A549 (cell line): ENCODE results near the gene MAP3K12. TPM values are rescaled to one million over a fixed set of nuclear protein-coding genes. Genes with fewer than 3 reads are reported as not detected.

Experiments used
- ATAC-seq, 2 experiments: fragments of 200-7000 bp in 1 of 2; fragments of >200 bp in 1 of 2; cut with Nextera tagmentation in 1 of 2; cut with Tn5 transposase in 1 of 2; 3 replicates each; pipeline versions ENCODE4 v1.8.0 to v1.9.1; 2018 to 2020; ENCODE audit warnings: mild to moderate bottlenecking in 1 of 2, moderate library complexity in 1 of 2
- CTCF ChIA-PET: fragments of 300-600 bp; sonication (Branson Sonifier 250); formaldehyde crosslinking; extraction: SDS; loops from one replicate; lab custom pipeline; 2021; ENCODE audit warnings: antibody characterized with exemption, inconsistent platforms; lab: Yijun Ruan, JAX
- POLR2A ChIA-PET: fragments of 350-600 bp; formaldehyde crosslinking; extraction: SDS; loops from one replicate; lab custom pipeline; 2021; ENCODE audit warnings: antibody characterized with exemption, inconsistent platforms; lab: Yijun Ruan, JAX
- DNase-seq, 2 experiments: peaks; one replicate each; pipeline versions ENCODE4 v3.0.0 to v3.0.0-alpha.2; 2011 to 2016; ENCODE audit warnings: low read depth in 1 of 2, low spot score in 1 of 2
- FAIRE-seq: peaks from 2 replicates; lab custom pipeline; 2011; peaks lifted over from hg19 to GRCh38; lab: Jason Lieb, UNC
- H3K27ac ChIP-seq, 2 experiments: fragments of >200 bp; sonication (Bioruptor Twin); formaldehyde crosslinking; 3 replicates each; pipeline ENCODE4 v1.5.1; 2016 to 2017
- H3K4me1 ChIP-seq: fragments of >200 bp; sonication (Bioruptor Twin); formaldehyde crosslinking; 3 replicates; pipeline ENCODE4 v1.6.1; 2016
- H3K4me2 ChIP-seq: fragments of >200 bp; sonication (Bioruptor Twin); formaldehyde crosslinking; 3 replicates; pipeline ENCODE4 v1.6.1; 2016
- H3K4me3 ChIP-seq: fragments of >200 bp; sonication (Bioruptor Twin); formaldehyde crosslinking; 3 replicates; pipeline ENCODE4 v1.5.1; 2016
- H3K9me3 ChIP-seq: fragments of >200 bp; sonication (Bioruptor Twin); formaldehyde crosslinking; 3 replicates; pipeline ENCODE4 v1.6.1; 2016
- CEBPB ChIP-seq, 2 experiments: fragments of >200 bp in 1 of 2; sonication (Bioruptor Twin) in 1 of 2; formaldehyde crosslinking in 1 of 2; IDR thresholded peaks; 2 replicates each; pipeline ENCODE4 v1.6.1; 2012 to 2016
- HOXB13 ChIP-seq: fragments of 250-450 bp; sonication (Bioruptor Pico); IDR thresholded peaks from 2 replicates; pipeline ENCODE4 v1.5.0; 2020; ENCODE audit warnings: low read depth, mild to moderate bottlenecking, moderate library complexity
- JUN ChIP-seq, 2 experiments: fragments of >200 bp; sonication (Bioruptor Twin); formaldehyde crosslinking; IDR thresholded peaks; 2 replicates in 1 of 2; 3 replicates in 1 of 2; pipeline ENCODE4 v1.6.1; 2016 to 2017
- MAZ ChIP-seq: fragments of 150-350 bp; IDR thresholded peaks from 2 replicates; pipeline ENCODE4 v1.6.1; 2014; ENCODE audit warnings: antibody characterized with exemption, low read depth, low read length, borderline replicate concordance
- MYC ChIP-seq: IDR thresholded peaks from 2 replicates; pipeline ENCODE4 v1.6.1; 2012; ENCODE audit warnings: mild to moderate bottlenecking, inconsistent platforms, low read length, improper control_type of control experiment, borderline replicate concordance
- NPAS2 ChIP-seq: fragments of 250-450 bp; sonication (Bioruptor Pico); IDR thresholded peaks from 2 replicates; pipeline ENCODE4 v1.8.0; 2022; ENCODE audit warnings: mild to moderate bottlenecking, moderate library complexity, borderline replicate concordance
- RCOR1 ChIP-seq: fragments of 150-350 bp; IDR thresholded peaks from 2 replicates; pipeline ENCODE4 v1.6.1; 2014; ENCODE audit warnings: antibody characterized with exemption, low read length, low read depth
- RNF2 ChIP-seq: fragments of 200-600 bp; sonication (generic); IDR thresholded peaks from 2 replicates; pipeline ENCODE4 v1.6.1; 2016; ENCODE audit warnings: low read depth, mild to moderate bottlenecking, antibody characterized with exemption, moderate library complexity, borderline replicate concordance
- SMC3 ChIP-seq: fragments of >200 bp; sonication (Bioruptor Twin); formaldehyde crosslinking; IDR thresholded peaks from 3 replicates; pipeline ENCODE4 v1.6.1; 2018; ENCODE audit warnings: inconsistent platforms
- WGBS: methylation state at CpG from one replicate; pipeline ENCODE4 v1.1.6; 2017; ENCODE audit errors: missing lambda C conversion rate; 5-methylcytosine and 5-hydroxymethylcytosine counted together
- polyA plus RNA-seq, 4 experiments: library from polyadenylated mRNA; depleted of rRNA in 3 of 4; stranded (reverse); fragments of >200 nt; fragmentation: RNase III in 1 of 4; extraction: RNeasy Plus Mini Kit Qiagen cat#74134 plus additional on column Dnase treatment in 1 of 4; gene quantifications; 2 replicates in 3 of 4; 3 replicates in 1 of 4; pipeline ENCODE4 v1.2.3, GENCODE V29; 2011 to 2017
- TF ChIP-seq, protein P1 (sequence below): fragments of >200 bp; sonication (Bioruptor Twin); formaldehyde crosslinking; IDR thresholded peaks from 3 replicates; pipeline ENCODE4 v1.5.1; 2016
- TF ChIP-seq, protein P2 (sequence below): fragments of >200 bp; sonication (Bioruptor Twin); formaldehyde crosslinking; IDR thresholded peaks from 3 replicates; pipeline ENCODE4 v1.6.1; 2016

MAP3K12 gene
- polyA plus RNA-seq, 2 of the 4 experiments (the other 2 are of a cell fraction): 18.7 to 21.9 TPM

DNA sequence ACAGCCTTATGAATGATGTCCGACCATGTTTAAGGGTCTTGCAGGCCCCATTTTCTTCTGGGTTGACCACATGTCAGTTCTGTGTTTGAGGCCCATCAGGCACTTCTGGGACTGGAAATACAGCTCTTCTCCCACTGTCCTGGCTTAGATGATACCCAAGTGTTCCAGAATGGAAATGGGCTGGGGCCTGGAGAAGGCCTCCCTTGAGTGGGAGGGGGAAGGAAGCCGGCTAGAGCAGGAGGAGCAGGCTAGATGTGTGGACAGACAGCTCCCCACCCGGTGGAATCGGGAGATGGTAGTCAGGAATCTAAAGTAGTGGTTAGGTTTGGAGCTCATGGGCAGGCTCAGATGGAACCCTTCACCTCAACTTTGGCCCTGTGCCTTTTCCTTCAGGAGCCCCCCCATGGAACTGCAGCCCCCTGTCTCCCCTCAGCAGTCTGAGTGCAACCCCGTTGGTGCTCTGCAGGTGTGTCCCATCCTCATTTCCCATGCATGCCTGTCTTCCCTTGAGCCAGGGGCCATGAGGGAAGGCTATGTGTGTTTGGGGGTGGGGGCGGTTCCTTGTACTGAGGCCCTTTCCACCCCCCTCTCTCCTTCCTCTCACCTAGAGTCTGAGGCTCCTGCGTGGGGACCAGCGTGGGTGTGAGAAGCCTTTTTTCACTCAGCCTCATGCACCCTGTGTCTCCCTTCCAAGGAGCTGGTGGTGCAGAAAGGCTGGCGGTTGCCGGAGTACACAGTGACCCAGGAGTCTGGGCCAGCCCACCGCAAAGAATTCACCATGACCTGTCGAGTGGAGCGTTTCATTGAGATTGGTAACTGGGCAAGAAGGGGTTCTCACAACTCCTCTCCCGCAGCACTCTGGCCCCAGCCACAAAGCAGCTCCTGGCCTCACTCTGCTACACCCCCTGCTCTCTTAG is 5.0 kb upstream of the MAP3K12 start:
- WGBS: 84% methylated on average over 14 of the region's 14 CpGs
- Histone ChIP-seq H3K4me3 (no peak overlapping the region), H3K4me2 (no peak overlapping the region), H3K4me1 (peaks cover 21% of the 10 kb centered on the region), H3K9me3 (no peaks in the 10 kb centered on the region), H3K27ac (no peak overlapping the region; a peak in 1 of 6 replicates)
- ATAC-seq (no peak), DNase-seq (no peak), FAIRE-seq (no peak)
- no peak for TF ChIP-seq MAZ
- no peak for TF ChIP-seq MYC
- ChIA-PET CTCF (interaction anchor here (1.0 to 13.1 kb wide), 9 partner anchors 11 to 178 kb away, joined by 3 to 169 read pairs (median 3); partner anchors contain the start of genes AAAS and ATP5MC2), POLR2A (no interaction called here)

DNA sequence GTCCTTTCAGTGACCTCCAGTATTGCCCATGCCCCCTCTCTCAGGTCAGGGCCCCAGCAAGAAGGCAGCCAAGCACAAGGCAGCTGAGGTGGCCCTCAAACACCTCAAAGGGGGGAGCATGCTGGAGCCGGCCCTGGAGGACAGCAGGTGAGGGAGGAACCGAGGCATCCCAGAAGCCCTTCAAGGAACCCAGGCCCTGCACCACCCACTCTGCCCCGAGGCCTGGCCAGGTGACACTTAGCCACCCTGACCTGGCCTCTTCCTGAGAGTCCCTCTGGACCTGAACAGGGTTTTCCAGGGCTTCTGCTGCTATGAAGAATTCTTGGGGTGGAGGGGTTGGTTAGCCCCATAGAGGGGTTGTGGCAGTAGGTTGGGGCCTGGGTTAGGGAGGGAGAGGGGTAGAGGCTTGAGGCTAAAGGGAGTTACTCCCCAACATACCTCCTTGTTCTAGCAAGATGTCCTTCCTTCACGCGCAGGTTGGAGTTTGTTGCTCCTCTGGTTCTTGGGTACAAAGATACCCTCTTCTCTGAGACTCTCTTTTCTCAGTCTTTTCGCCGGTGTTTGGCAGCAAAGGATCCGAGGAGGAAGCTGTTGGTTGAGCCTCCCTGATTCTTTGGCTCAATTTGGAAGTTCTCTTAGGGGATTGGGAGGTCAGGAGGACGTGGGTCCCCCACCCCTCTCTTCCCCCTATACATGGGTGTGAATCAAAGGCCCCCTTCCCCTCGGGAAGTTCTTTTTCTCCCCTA is 3.9 kb upstream of the MAP3K12 start:
- H3K27ac ChIP-seq: no peak overlapping the region
- DNase-seq: no peak
- ChIA-PET CTCF (interaction anchor here (1.0 to 13.1 kb wide), 6 partner anchors 15 to 177 kb away, joined by 3 to 169 read pairs (median 6); partner anchors contain the start of genes AAAS and ATP5MC2), POLR2A (no interaction called here)
- TF ChIP-seq, protein P1, sequence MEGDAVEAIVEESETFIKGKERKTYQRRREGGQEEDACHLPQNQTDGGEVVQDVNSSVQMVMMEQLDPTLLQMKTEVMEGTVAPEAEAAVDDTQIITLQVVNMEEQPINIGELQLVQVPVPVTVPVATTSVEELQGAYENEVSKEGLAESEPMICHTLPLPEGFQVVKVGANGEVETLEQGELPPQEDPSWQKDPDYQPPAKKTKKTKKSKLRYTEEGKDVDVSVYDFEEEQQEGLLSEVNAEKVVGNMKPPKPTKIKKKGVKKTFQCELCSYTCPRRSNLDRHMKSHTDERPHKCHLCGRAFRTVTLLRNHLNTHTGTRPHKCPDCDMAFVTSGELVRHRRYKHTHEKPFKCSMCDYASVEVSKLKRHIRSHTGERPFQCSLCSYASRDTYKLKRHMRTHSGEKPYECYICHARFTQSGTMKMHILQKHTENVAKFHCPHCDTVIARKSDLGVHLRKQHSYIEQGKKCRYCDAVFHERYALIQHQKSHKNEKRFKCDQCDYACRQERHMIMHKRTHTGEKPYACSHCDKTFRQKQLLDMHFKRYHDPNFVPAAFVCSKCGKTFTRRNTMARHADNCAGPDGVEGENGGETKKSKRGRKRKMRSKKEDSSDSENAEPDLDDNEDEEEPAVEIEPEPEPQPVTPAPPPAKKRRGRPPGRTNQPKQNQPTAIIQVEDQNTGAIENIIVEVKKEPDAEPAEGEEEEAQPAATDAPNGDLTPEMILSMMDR: no peak
- no peak for TF ChIP-seq MAZ
- TF ChIP-seq RCOR1: no peak
- TF ChIP-seq CEBPB (IDR thresholded peaks at IDR 0.05): no peak
- TF ChIP-seq SMC3: no peak
- H3K4me3 ChIP-seq: no peak overlapping the region
- ATAC-seq: no peak
- no peaks in the 10 kb centered on the region for H3K9me3 ChIP-seq
- H3K4me2 ChIP-seq: peak overlapping the region; percentile 91; the same call in 2 of the 3 replicates
- WGBS: 80% methylated on average over 9 of the region's 10 CpGs
- peaks cover 27% of the 10 kb centered on the region for H3K4me1 ChIP-seq
- FAIRE-seq: no peak

DNA sequence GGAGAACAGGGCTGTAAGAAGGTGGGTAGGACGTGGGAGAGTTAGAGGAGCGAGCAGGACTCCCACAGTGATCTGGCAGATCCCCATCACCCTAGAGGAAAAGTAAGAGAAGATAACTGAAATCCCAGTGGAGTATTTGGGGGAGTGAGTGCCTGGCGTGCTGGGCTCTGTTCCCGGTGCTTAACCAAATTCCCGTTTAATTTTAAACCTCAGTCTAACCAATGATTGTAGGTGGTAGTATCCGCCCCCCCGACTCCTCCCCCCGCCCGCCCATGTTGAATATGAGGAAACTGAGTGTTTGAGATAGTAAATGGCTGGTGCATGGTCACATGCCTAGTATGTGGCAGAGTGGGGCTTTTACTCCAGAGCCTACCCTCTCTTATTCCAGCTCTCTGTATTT is 3.1 kb upstream of the MAP3K12 start:
- Histone ChIP-seq H3K4me1 (peaks cover 31% of the 10 kb centered on the region), H3K9me3 (no peaks in the 10 kb centered on the region), H3K4me3 (peak overlapping the region; percentile 64), H3K27ac (peak overlapping the region; percentile 94 to 96; a peak in 5 of 6 replicates), H3K4me2 (peak overlapping the region; percentile 91)
- no peak for FAIRE-seq
- WGBS: 71% methylated on average over 9 of the region's 9 CpGs
- ATAC-seq: no peak
- CTCF ChIA-PET: interaction anchor here (2.6 to 13.1 kb wide), 3 partner anchors 16 to 176 kb away, joined by 7 to 169 read pairs (median 104); partner anchors contain the start of gene AAAS
- POLR2A ChIA-PET: no interaction called here
- no peak for DNase-seq
- TF ChIP-seq, protein P2, sequence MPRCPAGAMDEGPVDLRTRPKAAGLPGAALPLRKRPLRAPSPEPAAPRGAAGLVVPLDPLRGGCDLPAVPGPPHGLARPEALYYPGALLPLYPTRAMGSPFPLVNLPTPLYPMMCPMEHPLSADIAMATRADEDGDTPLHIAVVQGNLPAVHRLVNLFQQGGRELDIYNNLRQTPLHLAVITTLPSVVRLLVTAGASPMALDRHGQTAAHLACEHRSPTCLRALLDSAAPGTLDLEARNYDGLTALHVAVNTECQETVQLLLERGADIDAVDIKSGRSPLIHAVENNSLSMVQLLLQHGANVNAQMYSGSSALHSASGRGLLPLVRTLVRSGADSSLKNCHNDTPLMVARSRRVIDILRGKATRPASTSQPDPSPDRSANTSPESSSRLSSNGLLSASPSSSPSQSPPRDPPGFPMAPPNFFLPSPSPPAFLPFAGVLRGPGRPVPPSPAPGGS: no peak
- TF ChIP-seq, all 56 proteins: peak for 0

DNA sequence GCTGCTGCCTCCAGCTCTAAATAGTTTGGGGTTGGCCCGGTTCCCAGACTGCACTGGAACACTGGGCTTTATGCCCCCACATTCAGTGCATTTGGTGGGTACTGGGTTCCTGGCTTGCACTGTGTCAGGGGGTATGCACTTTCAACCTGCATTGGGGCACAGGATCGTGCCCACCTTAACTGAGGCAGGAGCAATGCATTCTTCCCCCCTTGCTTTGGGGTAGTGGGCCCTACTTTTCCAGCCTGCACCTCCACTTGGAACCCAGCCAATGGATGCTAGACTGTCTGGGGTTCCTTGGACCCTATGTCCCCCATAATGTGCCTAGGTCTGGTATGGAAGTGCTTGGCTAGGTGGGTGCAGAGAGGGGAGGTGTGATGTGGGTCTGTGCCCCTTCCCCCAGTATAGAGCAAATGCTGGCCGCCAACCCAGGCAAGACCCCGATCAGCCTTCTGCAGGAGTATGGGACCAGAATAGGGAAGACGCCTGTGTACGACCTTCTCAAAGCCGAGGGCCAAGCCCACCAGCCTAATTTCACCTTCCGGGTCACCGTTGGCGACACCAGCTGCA is 2.4 kb upstream of the MAP3K12 start:
- DNase-seq (no peak), ATAC-seq (no peak), FAIRE-seq (no peak)
- peak overlapping the region; percentile 91 for H3K4me2 ChIP-seq
- H3K27ac ChIP-seq: peak overlapping the region; percentile 94 to 96
- CTCF ChIA-PET: interaction anchor here (0.6 to 13.1 kb wide), 9 partner anchors 17 to 181 kb away, joined by 3 to 169 read pairs (median 5); partner anchors contain the start of genes AAAS and ATP5MC2
- H3K4me1 ChIP-seq: peaks cover 38% of the 10 kb centered on the region
- no peaks in the 10 kb centered on the region for H3K9me3 ChIP-seq
- 74% methylated on average over 9 of the region's 10 CpGs for WGBS
- peak in 1 of 2 experiments; percentile 69; a peak in 2 of 5 replicates for TF ChIP-seq JUN (IDR thresholded peaks at IDR 0.05)
- TF ChIP-seq HOXB13: 0 out of 2 replicates have a peak, but pooled peaks have one; percentile 1
- TF ChIP-seq NPAS2 (CRISPR knock-in tag): no peak
- TF ChIP-seq RNF2: no peak
- POLR2A ChIA-PET: interaction anchor here (0.6 to 3.2 kb wide), 22 partner anchors 7 to 597 kb away, joined by 3 to 34 read pairs (median 5); partner anchors contain the start of genes AAAS, ATP5MC2, EIF4B and KRT8
- peak overlapping the region; percentile 64 for H3K4me3 ChIP-seq
